ENCODE results near the gene KCNG2. TPM values are rescaled to one million over a fixed set of nuclear protein-coding genes. Genes with fewer than 3 reads are reported as not detected.

The KCNG2 gene
- polyA plus RNA-seq, 1 donor from 2014 or later = not detected

GRCh38 chr18:79935925-79936324 lies 138.2 kb downstream of the KCNG2 start:
- Histone ChIP-seq H3K9ac (ENCODE audit: low read length) (no peak overlapping the region), H4K20me1 (ENCODE audit: insufficient read depth) (no peaks in the 10 kb centered on the region), H3K79me2 (replicated peaks; ENCODE audit: insufficient read depth, low read length) (peaks cover 23% of the 10 kb centered on the region), H3K27ac (ENCODE audit: low read length) (no peak overlapping the region), H3K9me2 (ENCODE audit: insufficient read depth, low read length) (no peaks in the 10 kb centered on the region), H3K4me2 (ENCODE audit: low read length) (no peak overlapping the region), H3F3A (ENCODE audit: insufficient read depth, low read length, poor library complexity, severe bottlenecking) (no peaks in the 10 kb centered on the region), H3K9me3 (ENCODE audit: low read length) (peaks cover 23% of the 10 kb centered on the region), H2AFZ (ENCODE audit: low read depth, low read length) (no peak overlapping the region), H3K36me3 (ENCODE audit: insufficient read depth, low read length) (peaks cover 23% of the 10 kb centered on the region), H3K4me3 (ENCODE audit: low read length) (no peak overlapping the region), H3K27me3 (ENCODE audit: insufficient read depth, low read depth, low read length) (no peaks in the 10 kb centered on the region)
- TF ChIP-seq EP300 (conservative IDR thresholded peaks at IDR 0.05; ENCODE audit: poor library complexity, severe bottlenecking) (no peak), TAF1 (IDR thresholded peaks at IDR 0.05; ENCODE audit: low read depth) (no peak), POLR2AphosphoS5 (IDR thresholded peaks at IDR 0.05) (no peak), CTCF (IDR thresholded peaks at IDR 0.05; ENCODE audit: poor library complexity, severe bottlenecking) (no peak), SMC3 (conservative IDR thresholded peaks at IDR 0.05; ENCODE audit: poor library complexity) (no peak), REST (IDR thresholded peaks at IDR 0.05; ENCODE audit: borderline replicate concordance) (no peak), EZH2 (IDR thresholded peaks at IDR 0.05; ENCODE audit: borderline replicate concordance, insufficient read depth, low read length, poor library complexity, severe bottlenecking) (no peak), MXI1 (conservative IDR thresholded peaks at IDR 0.05; ENCODE audit: poor library complexity, severe bottlenecking) (no peak), RAD21 (conservative IDR thresholded peaks at IDR 0.05) (no peak)

GRCh38 chr18:79936641-79937040 lies 138.9 kb downstream of the KCNG2 start:
- no peak overlapping the region for H3K27ac ChIP-seq (ENCODE audit: low read length)
- TF ChIP-seq EZH2 (IDR thresholded peaks at IDR 0.05; ENCODE audit: borderline replicate concordance, insufficient read depth, low read length, poor library complexity, severe bottlenecking) (no peak), RAD21 (conservative IDR thresholded peaks at IDR 0.05) (no peak), TAF1 (IDR thresholded peaks at IDR 0.05; ENCODE audit: low read depth) (no peak), POLR2AphosphoS5 (IDR thresholded peaks at IDR 0.05) (no peak)
- H3K9me2 ChIP-seq (ENCODE audit: insufficient read depth, low read length) = no peaks in the 10 kb centered on the region
- no peak overlapping the region for H3K9ac ChIP-seq (ENCODE audit: low read length)
- no peaks in the 10 kb centered on the region for H4K20me1 ChIP-seq (ENCODE audit: insufficient read depth)
- H3K4me3 ChIP-seq (ENCODE audit: low read length) = no peak overlapping the region
- H3K27me3 ChIP-seq (ENCODE audit: insufficient read depth, low read depth, low read length) = no peaks in the 10 kb centered on the region
- H2AFZ ChIP-seq (ENCODE audit: low read depth, low read length) = no peak overlapping the region
- peaks cover 16% of the 10 kb centered on the region for H3K79me2 ChIP-seq (replicated peaks; ENCODE audit: insufficient read depth, low read length)
- H3K36me3 ChIP-seq (ENCODE audit: insufficient read depth, low read length) = peaks cover 28% of the 10 kb centered on the region
- H3K9me3 ChIP-seq (ENCODE audit: low read length) = peaks cover 23% of the 10 kb centered on the region
- no peaks in the 10 kb centered on the region for H3F3A ChIP-seq (ENCODE audit: insufficient read depth, low read length, poor library complexity, severe bottlenecking)
- H3K4me2 ChIP-seq (ENCODE audit: low read length) = no peak overlapping the region
